Kidney glomerular epithelial cell (primary cell): ENCODE data around the gene C2orf69.

Experiments
- DNase-seq: peaks from one replicate; lab custom pipeline; 2025; lab: John Stamatoyannopoulos, UW

The C2orf69 gene

GRCh38 chr2:199914372-199914958 is 3.4 kb downstream of the C2orf69 start:
- no peak for DNase-seq

- no peak for DNase-seq
Observed at GRCh38 chr2:199916980-199917379, 5.9 kb downstream of the C2orf69 start.

GRCh38 chr2:199922856-199923255 is 11.8 kb downstream of the C2orf69 start:
- DNase-seq, result no peak

GRCh38 chr2:199923924-199924323 is 12.8 kb downstream of the C2orf69 start:
- DNase-seq, result no peak

- no peak for DNase-seq
Observed at GRCh38 chr2:199926806-199927205, 15.7 kb downstream of the C2orf69 start.

- no peak for DNase-seq
Observed at GRCh38 chr2:199928226-199928625, 17.1 kb downstream of the C2orf69 start.

GRCh38 chr2:199928626-199929025 is 17.5 kb downstream of the C2orf69 start:
- no peak for DNase-seq

GRCh38 chr2:199929262-199929661 is 18.2 kb downstream of the C2orf69 start:
- DNase-seq, result no peak

- no peak for DNase-seq
Observed at GRCh38 chr2:199932312-199932855, 21.3 kb downstream of the C2orf69 start.

- DNase-seq, result no peak
Observed at GRCh38 chr2:199933466-199933865, 22.4 kb downstream of the C2orf69 start.

- no peak for DNase-seq
Observed at GRCh38 chr2:199936554-199936953, 25.5 kb downstream of the C2orf69 start.

GRCh38 chr2:199940373-199940772 is 29.3 kb downstream of the C2orf69 start:
- DNase-seq, result peak; percentile 22

- no peak for DNase-seq
Observed at GRCh38 chr2:199943373-199943772, 32.3 kb downstream of the C2orf69 start.

- no peak for DNase-seq
Observed at GRCh38 chr2:199946196-199946595, 35.1 kb downstream of the C2orf69 start.

GRCh38 chr2:199946836-199947235 is 35.7 kb downstream of the C2orf69 start:
- no peak for DNase-seq

- no peak for DNase-seq
Observed at GRCh38 chr2:199950396-199950795, 39.3 kb downstream of the C2orf69 start.

- no peak for DNase-seq
Observed at GRCh38 chr2:199951023-199951422, 39.9 kb downstream of the C2orf69 start.

- peak; percentile 70 for DNase-seq
Observed at GRCh38 chr2:199955007-199955338, 43.9 kb downstream of the C2orf69 start.

GRCh38 chr2:199955339-199956061 is 44.4 kb downstream of the C2orf69 start, which contains the start of the genes MAIP1 and TYW5:
MAIP1 (plus strand) TSS chr2:199955582; CDS start chr2:199955799, 217 bp downstream.
TYW5 (minus strand) TSS chr2:199955491; CDS start chr2:199955470, 21 bp downstream.
- DNase-seq, result peak; percentile 94

- DNase-seq, result no peak
Observed at GRCh38 chr2:199956062-199956380, 44.9 kb downstream of the C2orf69 start.

GRCh38 chr2:199958014-199958413 is 46.9 kb downstream of the C2orf69 start:
- DNase-seq, result no peak

- DNase-seq, result no peak
Observed at GRCh38 chr2:199962203-199962602, 51.1 kb downstream of the C2orf69 start.

- DNase-seq, result no peak
Observed at GRCh38 chr2:199966405-199966804, 55.3 kb downstream of the C2orf69 start.

- DNase-seq, result no peak
Observed at GRCh38 chr2:199966976-199967375, 55.9 kb downstream of the C2orf69 start.
